ENCODE data around the gene THPO. TPM values are rescaled to one million over a fixed set of nuclear protein-coding genes. Genes with fewer than 3 reads are reported as not detected.

Gene THPO
- total and polyA plus RNA-seq, 2 experiments from 2014 or later: 0.14 to 1.9 TPM

- Histone ChIP-seq H3K79me2 (replicated peaks; ENCODE audit: insufficient read depth) (no peaks in the 10 kb centered on the region), H3K4me2 (no peak overlapping the region), H3K27me3 (ENCODE audit: insufficient read depth) (peaks cover 14% of the 10 kb centered on the region), H3F3A (replicated peaks; ENCODE audit: low read depth) (peaks cover 5% of the 10 kb centered on the region; the same call in 1 of the 2 replicates), H3K4me3 (no peak overlapping the region), H2AFZ (no peak overlapping the region), H3K27ac (ENCODE audit: low read depth) (no peak overlapping the region), H3K9me2 (ENCODE audit: insufficient read depth) (no peaks in the 10 kb centered on the region), H4K20me1 (replicated peaks; ENCODE audit: insufficient read depth) (no peaks in the 10 kb centered on the region), H3K4me1 (ENCODE audit: insufficient read depth) (peaks cover 11% of the 10 kb centered on the region), H3K36me3 (ENCODE audit: insufficient read depth) (0 out of 2 replicates have a peak, but pooled peaks cover 3% of the 10 kb centered on the region)
- Mint-ChIP-seq H3K36me3 (ENCODE audit: low read depth) (peaks cover 17% of the 10 kb centered on the region), H3K27ac (no peak overlapping the region), H3K9me3 (no peaks in the 10 kb centered on the region), H3K27me3 (ENCODE audit: insufficient read depth, low read depth, poor library complexity) (peaks cover 17% of the 10 kb centered on the region), H3K4me1 (peaks cover 18% of the 10 kb centered on the region), H3K4me3 (no peak overlapping the region)
- ATAC-seq: no peak
- TF ChIP-seq JUNB (IDR thresholded peaks at IDR 0.05; ENCODE audit: unreplicated experiment) (no peak), POLR2AphosphoS5 (IDR thresholded peaks at IDR 0.05; ENCODE audit: low read depth) (no peak), NANOG (IDR thresholded peaks at IDR 0.05; ENCODE audit: borderline replicate concordance) (no peak), STAT1 (IDR thresholded peaks at IDR 0.05; ENCODE audit: unreplicated experiment) (no peak)
- no peak for DNase-seq (ENCODE audit: low spot score)
Measured at GRCh38 chr3:184357248-184358123, 20.5 kb downstream of the THPO start.

- ATAC-seq (no peak), DNase-seq (ENCODE audit: low spot score) (no peak)
- Mint-ChIP-seq H3K9me3 (no peaks in the 10 kb centered on the region), H3K27me3 (ENCODE audit: insufficient read depth, low read depth, poor library complexity) (peaks cover 10% of the 10 kb centered on the region), H3K4me3 (no peak overlapping the region), H3K36me3 (ENCODE audit: low read depth) (peaks cover 30% of the 10 kb centered on the region), H3K27ac (no peak overlapping the region), H3K4me1 (peaks cover 22% of the 10 kb centered on the region)
- Histone ChIP-seq H3K4me2 (no peak overlapping the region), H3K4me1 (ENCODE audit: insufficient read depth) (peaks cover 12% of the 10 kb centered on the region), H4K20me1 (replicated peaks; ENCODE audit: insufficient read depth) (no peaks in the 10 kb centered on the region), H3K9me2 (ENCODE audit: insufficient read depth) (no peaks in the 10 kb centered on the region), H2AFZ (no peak overlapping the region), H3F3A (replicated peaks; ENCODE audit: low read depth) (0 out of 2 replicates have a peak, but pooled peaks cover 2% of the 10 kb centered on the region), H3K27ac (ENCODE audit: low read depth) (no peak overlapping the region), H3K36me3 (ENCODE audit: insufficient read depth) (0 out of 2 replicates have a peak, but pooled peaks cover 3% of the 10 kb centered on the region), H3K79me2 (replicated peaks; ENCODE audit: insufficient read depth) (no peaks in the 10 kb centered on the region), H3K4me3 (no peak overlapping the region), H3K27me3 (ENCODE audit: insufficient read depth) (peaks cover 6% of the 10 kb centered on the region)
- TF ChIP-seq ZNF331 (CRISPR knock-in tag; IDR thresholded peaks at IDR 0.05; ENCODE audit: low read depth) (no peak), EZH2 (IDR thresholded peaks at IDR 0.05; ENCODE audit: low read depth, unreplicated experiment) (no peak), ZNF114 (CRISPR knock-in tag; IDR thresholded peaks at IDR 0.05) (no peak), JUNB (IDR thresholded peaks at IDR 0.05; ENCODE audit: unreplicated experiment) (no peak), ZNF462 (CRISPR knock-in tag; IDR thresholded peaks at IDR 0.05) (no peak), POLR2AphosphoS5 (IDR thresholded peaks at IDR 0.05; ENCODE audit: low read depth) (no peak), ETS1 (IDR thresholded peaks at IDR 0.05) (no peak)
Measured at GRCh38 chr3:184355261-184356040, 22.6 kb downstream of the THPO start.
